ENCODE measurements around the gene GNB5. TPM values are rescaled to one million over a fixed set of nuclear protein-coding genes. Genes with fewer than 3 reads are reported as not detected.

Gene GNB5
- total RNA-seq, 1 experiment from 2014 or later: 29.8 TPM

GRCh38 chr15:52180851-52181450 is 10.2 kb downstream of the GNB5 start:
- peaks cover 12% of the 10 kb centered on the region for H3K23me2 ChIP-seq (ENCODE audit: insufficient read length, low read depth, low read length, poor library complexity, severe bottlenecking)
- Mint-ChIP-seq H3K27me3 (ENCODE audit: low read depth) (peaks cover 18% of the 10 kb centered on the region), H3K9me3 (no peaks in the 10 kb centered on the region), H3K4me1 (peaks cover 25 to 28% of the 10 kb centered on the region in 2 experiments), H3K36me3 (ENCODE audit: insufficient read depth in 1 of 3, low read depth in 3 of 3) (no peaks in the 10 kb centered on the region; a peak in 1 of 7 replicates), H3K4me3 (peak overlapping the region; percentile 85 to 92), H3K27ac (no peak overlapping the region)
- peaks cover 4% of the 10 kb centered on the region; the same call in 1 of the 2 replicates for H3K4me1 ChIP-seq (ENCODE audit: insufficient read depth, low read length)
- H4K91ac ChIP-seq (ENCODE audit: insufficient read length, low read depth, low read length): no peak overlapping the region
- no peaks in the 10 kb centered on the region for H3K79me1 ChIP-seq (ENCODE audit: insufficient read depth, low read depth, low read length, poor library complexity, severe bottlenecking)
- no peak overlapping the region for H2BK120ac ChIP-seq (ENCODE audit: low read depth, low read length, poor library complexity, severe bottlenecking)
- 0 out of 2 replicates have a peak, but pooled peaks cover 2% of the 10 kb centered on the region for H3K79me2 ChIP-seq (ENCODE audit: insufficient read depth, low read length)
- H3T11ph ChIP-seq (ENCODE audit: low read length): no peak overlapping the region
- TF ChIP-seq, protein P1, sequence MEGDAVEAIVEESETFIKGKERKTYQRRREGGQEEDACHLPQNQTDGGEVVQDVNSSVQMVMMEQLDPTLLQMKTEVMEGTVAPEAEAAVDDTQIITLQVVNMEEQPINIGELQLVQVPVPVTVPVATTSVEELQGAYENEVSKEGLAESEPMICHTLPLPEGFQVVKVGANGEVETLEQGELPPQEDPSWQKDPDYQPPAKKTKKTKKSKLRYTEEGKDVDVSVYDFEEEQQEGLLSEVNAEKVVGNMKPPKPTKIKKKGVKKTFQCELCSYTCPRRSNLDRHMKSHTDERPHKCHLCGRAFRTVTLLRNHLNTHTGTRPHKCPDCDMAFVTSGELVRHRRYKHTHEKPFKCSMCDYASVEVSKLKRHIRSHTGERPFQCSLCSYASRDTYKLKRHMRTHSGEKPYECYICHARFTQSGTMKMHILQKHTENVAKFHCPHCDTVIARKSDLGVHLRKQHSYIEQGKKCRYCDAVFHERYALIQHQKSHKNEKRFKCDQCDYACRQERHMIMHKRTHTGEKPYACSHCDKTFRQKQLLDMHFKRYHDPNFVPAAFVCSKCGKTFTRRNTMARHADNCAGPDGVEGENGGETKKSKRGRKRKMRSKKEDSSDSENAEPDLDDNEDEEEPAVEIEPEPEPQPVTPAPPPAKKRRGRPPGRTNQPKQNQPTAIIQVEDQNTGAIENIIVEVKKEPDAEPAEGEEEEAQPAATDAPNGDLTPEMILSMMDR (conservative IDR thresholded peaks at IDR 0.05): no peak
- H3K9ac ChIP-seq (ENCODE audit: extremely low read depth, insufficient read length, low read length): no peak overlapping the region
- no peak overlapping the region for H2BK5ac ChIP-seq (ENCODE audit: insufficient read length, low read length)
- no CpG with 5 or more reads among the region's 10 CpGs for WGBS (ENCODE audit: extremely low coverage, insufficient read length, low lambda C conversion rate)
- DNase-seq: no peak
- no peak overlapping the region for H3K27ac ChIP-seq (ENCODE audit: insufficient read length, low read depth, low read length)
- no peak overlapping the region for H2BK12ac ChIP-seq (ENCODE audit: insufficient read length, low read depth, low read length)
- no peak overlapping the region for H3K4ac ChIP-seq (ENCODE audit: low read depth, low read length)
- no peak overlapping the region for H2BK20ac ChIP-seq (ENCODE audit: low read depth, low read length, poor library complexity, severe bottlenecking)
- no peak overlapping the region for H3K14ac ChIP-seq (ENCODE audit: insufficient read depth, low read length)
- no peak overlapping the region for H3K23ac ChIP-seq (ENCODE audit: insufficient read length, low read depth, low read length)
- H2BK15ac ChIP-seq (ENCODE audit: low read depth, low read length): no peak overlapping the region
- H3K27me3 ChIP-seq (ENCODE audit: insufficient read depth, low read length): no peaks in the 10 kb centered on the region; the same call in 1 of the 2 replicates
- H4K8ac ChIP-seq (replicated peaks; ENCODE audit: insufficient read length, low read depth, low read length): no peak overlapping the region
- H2AFZ ChIP-seq (ENCODE audit: low read length): no peak overlapping the region
- H2AK5ac ChIP-seq (ENCODE audit: insufficient read length, low read length): no peak overlapping the region
- H3K9me3 ChIP-seq (ENCODE audit: control insufficient read depth, low read depth, low read length): no peaks in the 10 kb centered on the region
- H4K5ac ChIP-seq (ENCODE audit: insufficient read length, low read depth, low read length): no peak overlapping the region
- peak overlapping the region; percentile 72 for H3K4me2 ChIP-seq (ENCODE audit: insufficient read depth, insufficient read length, low read length)
- H4K20me1 ChIP-seq (ENCODE audit: control insufficient read depth, insufficient read depth, insufficient read length): no peaks in the 10 kb centered on the region
- H3K18ac ChIP-seq (ENCODE audit: insufficient read length, low read depth, low read length): no peak overlapping the region
- H3K56ac ChIP-seq (ENCODE audit: insufficient read length, low read depth, low read length): no peak overlapping the region

All from H9 (cell line).